ENCODE measurements around the gene IPO7.
A peak's percentile ranks its signal among the peaks of the same experiment; 100 is the strongest.

IPO7 gene

DNA sequence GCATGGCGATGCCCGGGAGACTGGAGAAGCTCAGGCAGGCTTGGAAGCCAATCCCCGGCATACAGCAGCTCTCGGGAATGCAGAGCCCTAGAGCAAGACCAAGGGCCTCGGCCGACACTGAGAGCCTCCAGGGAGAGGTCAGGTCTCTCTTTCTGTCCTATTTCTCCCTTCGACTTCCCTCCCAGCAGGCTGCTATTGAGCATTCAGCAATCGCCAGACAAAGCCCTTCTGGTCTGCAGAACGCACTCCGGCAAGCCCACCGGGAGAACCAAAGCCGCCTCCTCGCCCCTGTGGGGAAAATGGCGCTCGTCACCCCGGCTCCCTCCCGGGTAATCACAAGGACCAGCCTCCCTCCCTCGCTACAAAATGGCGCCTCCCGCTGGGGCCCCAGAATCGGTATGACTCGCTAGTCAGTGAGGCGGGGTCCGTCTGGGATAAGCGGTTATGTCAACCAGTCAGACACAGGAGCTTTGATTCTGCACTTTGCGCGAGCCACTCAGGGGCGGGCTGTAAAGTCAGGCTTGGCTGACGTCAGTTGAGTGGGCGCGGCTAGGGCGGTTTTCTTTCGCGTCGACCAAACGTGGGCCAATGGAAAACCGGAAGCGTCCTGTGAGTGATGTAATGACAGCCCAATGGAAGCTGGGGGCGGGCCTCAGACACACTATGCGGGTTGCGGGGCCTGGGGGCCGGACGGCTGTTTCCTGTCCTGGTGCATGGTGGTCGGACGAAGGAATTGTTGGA, 76.0 kb downstream of the IPO7 start, which contains the start of gene ZNF143:
ZNF143 (plus strand) TSS at position 691 of the 741 bp plus-strand sequence. CDS start 10,297 bp downstream, outside the sequence.
- Histone ChIP-seq H3K9me3 (ENCODE audit: control insufficient read depth, insufficient read depth, low read depth, low read length) (no peaks in the 10 kb centered on the region), H3K4me1 (ENCODE audit: control insufficient read depth, insufficient read depth, low read length) (no peaks in the 10 kb centered on the region), H3K36me3 (ENCODE audit: control insufficient read depth in 2 of 2, insufficient read depth in 1 of 2, low read length in 2 of 2) (no peaks in the 10 kb centered on the region), H3K27ac (ENCODE audit: extremely low read depth, low read depth, low read length) (peak within 1 kb of the TSS; percentile 88), H3K4me3 (ENCODE audit: low read depth, low read length) (peak within 1 kb of the TSS; percentile 93)
- CTCF ChIA-PET = interaction anchor here (0.6 to 1.5 kb wide), 6 partner anchors 11 to 626 kb away, joined by 3 to 6 read pairs (median 4); no protein-coding TSS in a partner anchor
- POLR2A ChIA-PET = interaction anchor here (0.5 to 4.3 kb wide), 55 partner anchors 9 to 1348 kb away, joined by 3 to 32 read pairs (median 4); partner anchors contain the start of genes ADM, EIF4G2, IPO7 and NRIP3
- TF ChIP-seq ZSCAN30 (tag by site-specific recombination; IDR thresholded peaks at IDR 0.05) (0 out of 2 replicates have a peak, but pooled peaks have one; percentile 36), ZNF473 (tag by site-specific recombination; IDR thresholded peaks at IDR 0.05) (no peak), YY1 (tag by site-specific recombination; IDR thresholded peaks at IDR 0.05) (peak; percentile 96), ZNF350 (tag by site-specific recombination; IDR thresholded peaks at IDR 0.05) (no peak), ZBTB17 (tag by site-specific recombination; IDR thresholded peaks at IDR 0.05) (peak; percentile 87), SP3 (tag by site-specific recombination; IDR thresholded peaks at IDR 0.05) (peak; percentile 98), ZNF585B (tag by site-specific recombination; IDR thresholded peaks at IDR 0.05) (no peak), ZNF324 (tag by site-specific recombination; IDR thresholded peaks at IDR 0.05) (no peak), ZNF10 (tag by site-specific recombination; IDR thresholded peaks at IDR 0.05) (no peak), ZNF391 (tag by site-specific recombination; IDR thresholded peaks at IDR 0.05; ENCODE audit: borderline replicate concordance, low read depth) (no peak; the same call in 1 of the 2 replicates), ZBTB21 (tag by site-specific recombination; IDR thresholded peaks at IDR 0.05) (peak; percentile 72; the same call in 1 of the 2 replicates), ZNF654 (tag by site-specific recombination; IDR thresholded peaks at IDR 0.05; ENCODE audit: low read depth) (no peak), ZNF426 (tag by site-specific recombination; IDR thresholded peaks at IDR 0.05) (no peak), KLF10 (tag by site-specific recombination; IDR thresholded peaks at IDR 0.05) (peak; percentile 83), ZFHX2 (tag by site-specific recombination; conservative IDR thresholded peaks at IDR 0.05) (peak; percentile 73), TRIM28 (IDR thresholded peaks at IDR 0.05; ENCODE audit: borderline replicate concordance, low read length) (0 out of 2 replicates have a peak, but pooled peaks have one; percentile 7), ZNF335 (tag by site-specific recombination; conservative IDR thresholded peaks at IDR 0.05) (peak; percentile 77), ZNF2 (tag by site-specific recombination; IDR thresholded peaks at IDR 0.05) (0 out of 2 replicates have a peak, but pooled peaks have one; percentile 22), ZNF132 (tag by site-specific recombination; IDR thresholded peaks at IDR 0.05; ENCODE audit: borderline replicate concordance) (no peak), ZNF76 (tag by site-specific recombination; IDR thresholded peaks at IDR 0.05; ENCODE audit: borderline replicate concordance, low read depth) (peak; percentile 95), ZNF514 (tag by site-specific recombination; IDR thresholded peaks at IDR 0.05) (no peak), KLF8 (tag by site-specific recombination; IDR thresholded peaks at IDR 0.05) (peak; percentile 81; the same call in 1 of the 2 replicates)
- TF ChIP-seq, protein P1, sequence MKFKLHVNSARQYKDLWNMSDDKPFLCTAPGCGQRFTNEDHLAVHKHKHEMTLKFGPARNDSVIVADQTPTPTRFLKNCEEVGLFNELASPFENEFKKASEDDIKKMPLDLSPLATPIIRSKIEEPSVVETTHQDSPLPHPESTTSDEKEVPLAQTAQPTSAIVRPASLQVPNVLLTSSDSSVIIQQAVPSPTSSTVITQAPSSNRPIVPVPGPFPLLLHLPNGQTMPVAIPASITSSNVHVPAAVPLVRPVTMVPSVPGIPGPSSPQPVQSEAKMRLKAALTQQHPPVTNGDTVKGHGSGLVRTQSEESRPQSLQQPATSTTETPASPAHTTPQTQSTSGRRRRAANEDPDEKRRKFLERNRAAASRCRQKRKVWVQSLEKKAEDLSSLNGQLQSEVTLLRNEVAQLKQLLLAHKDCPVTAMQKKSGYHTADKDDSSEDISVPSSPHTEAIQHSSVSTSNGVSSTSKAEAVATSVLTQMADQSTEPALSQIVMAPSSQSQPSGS (tag by site-specific recombination; IDR thresholded peaks at IDR 0.05; ENCODE audit: low read depth) = peak; percentile 98
- TF ChIP-seq, protein P2, sequence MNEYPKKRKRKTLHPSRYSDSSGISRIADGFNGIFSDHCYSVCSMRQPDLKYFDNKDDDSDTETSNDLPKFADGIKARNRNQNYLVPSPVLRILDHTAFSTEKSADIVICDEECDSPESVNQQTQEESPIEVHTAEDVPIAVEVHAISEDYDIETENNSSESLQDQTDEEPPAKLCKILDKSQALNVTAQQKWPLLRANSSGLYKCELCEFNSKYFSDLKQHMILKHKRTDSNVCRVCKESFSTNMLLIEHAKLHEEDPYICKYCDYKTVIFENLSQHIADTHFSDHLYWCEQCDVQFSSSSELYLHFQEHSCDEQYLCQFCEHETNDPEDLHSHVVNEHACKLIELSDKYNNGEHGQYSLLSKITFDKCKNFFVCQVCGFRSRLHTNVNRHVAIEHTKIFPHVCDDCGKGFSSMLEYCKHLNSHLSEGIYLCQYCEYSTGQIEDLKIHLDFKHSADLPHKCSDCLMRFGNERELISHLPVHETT (tag by site-specific recombination; IDR thresholded peaks at IDR 0.05) = peak; percentile 88; the same call in 1 of the 2 replicates
- TF ChIP-seq, protein P3, sequence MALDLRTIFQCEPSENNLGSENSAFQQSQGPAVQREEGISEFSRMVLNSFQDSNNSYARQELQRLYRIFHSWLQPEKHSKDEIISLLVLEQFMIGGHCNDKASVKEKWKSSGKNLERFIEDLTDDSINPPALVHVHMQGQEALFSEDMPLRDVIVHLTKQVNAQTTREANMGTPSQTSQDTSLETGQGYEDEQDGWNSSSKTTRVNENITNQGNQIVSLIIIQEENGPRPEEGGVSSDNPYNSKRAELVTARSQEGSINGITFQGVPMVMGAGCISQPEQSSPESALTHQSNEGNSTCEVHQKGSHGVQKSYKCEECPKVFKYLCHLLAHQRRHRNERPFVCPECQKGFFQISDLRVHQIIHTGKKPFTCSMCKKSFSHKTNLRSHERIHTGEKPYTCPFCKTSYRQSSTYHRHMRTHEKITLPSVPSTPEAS (tag by site-specific recombination; IDR thresholded peaks at IDR 0.05) = no peak
- TF ChIP-seq, protein P4, sequence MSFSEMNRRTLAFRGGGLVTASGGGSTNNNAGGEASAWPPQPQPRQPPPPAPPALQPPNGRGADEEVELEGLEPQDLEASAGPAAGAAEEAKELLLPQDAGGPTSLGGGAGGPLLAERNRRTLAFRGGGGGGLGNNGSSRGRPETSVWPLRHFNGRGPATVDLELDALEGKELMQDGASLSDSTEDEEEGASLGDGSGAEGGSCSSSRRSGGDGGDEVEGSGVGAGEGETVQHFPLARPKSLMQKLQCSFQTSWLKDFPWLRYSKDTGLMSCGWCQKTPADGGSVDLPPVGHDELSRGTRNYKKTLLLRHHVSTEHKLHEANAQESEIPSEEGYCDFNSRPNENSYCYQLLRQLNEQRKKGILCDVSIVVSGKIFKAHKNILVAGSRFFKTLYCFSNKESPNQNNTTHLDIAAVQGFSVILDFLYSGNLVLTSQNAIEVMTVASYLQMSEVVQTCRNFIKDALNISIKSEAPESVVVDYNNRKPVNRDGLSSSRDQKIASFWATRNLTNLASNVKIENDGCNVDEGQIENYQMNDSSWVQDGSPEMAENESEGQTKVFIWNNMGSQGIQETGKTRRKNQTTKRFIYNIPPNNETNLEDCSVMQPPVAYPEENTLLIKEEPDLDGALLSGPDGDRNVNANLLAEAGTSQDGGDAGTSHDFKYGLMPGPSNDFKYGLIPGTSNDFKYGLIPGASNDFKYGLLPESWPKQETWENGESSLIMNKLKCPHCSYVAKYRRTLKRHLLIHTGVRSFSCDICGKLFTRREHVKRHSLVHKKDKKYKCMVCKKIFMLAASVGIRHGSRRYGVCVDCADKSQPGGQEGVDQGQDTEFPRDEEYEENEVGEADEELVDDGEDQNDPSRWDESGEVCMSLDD (tag by site-specific recombination; IDR thresholded peaks at IDR 0.05) = peak; percentile 35; the same call in 1 of the 2 replicates
- TF ChIP-seq, protein P5, sequence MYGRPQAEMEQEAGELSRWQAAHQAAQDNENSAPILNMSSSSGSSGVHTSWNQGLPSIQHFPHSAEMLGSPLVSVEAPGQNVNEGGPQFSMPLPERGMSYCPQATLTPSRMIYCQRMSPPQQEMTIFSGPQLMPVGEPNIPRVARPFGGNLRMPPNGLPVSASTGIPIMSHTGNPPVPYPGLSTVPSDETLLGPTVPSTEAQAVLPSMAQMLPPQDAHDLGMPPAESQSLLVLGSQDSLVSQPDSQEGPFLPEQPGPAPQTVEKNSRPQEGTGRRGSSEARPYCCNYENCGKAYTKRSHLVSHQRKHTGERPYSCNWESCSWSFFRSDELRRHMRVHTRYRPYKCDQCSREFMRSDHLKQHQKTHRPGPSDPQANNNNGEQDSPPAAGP (tag by site-specific recombination; IDR thresholded peaks at IDR 0.05) = peak; percentile 58; the same call in 1 of the 2 replicates
- TF ChIP-seq, protein P6, sequence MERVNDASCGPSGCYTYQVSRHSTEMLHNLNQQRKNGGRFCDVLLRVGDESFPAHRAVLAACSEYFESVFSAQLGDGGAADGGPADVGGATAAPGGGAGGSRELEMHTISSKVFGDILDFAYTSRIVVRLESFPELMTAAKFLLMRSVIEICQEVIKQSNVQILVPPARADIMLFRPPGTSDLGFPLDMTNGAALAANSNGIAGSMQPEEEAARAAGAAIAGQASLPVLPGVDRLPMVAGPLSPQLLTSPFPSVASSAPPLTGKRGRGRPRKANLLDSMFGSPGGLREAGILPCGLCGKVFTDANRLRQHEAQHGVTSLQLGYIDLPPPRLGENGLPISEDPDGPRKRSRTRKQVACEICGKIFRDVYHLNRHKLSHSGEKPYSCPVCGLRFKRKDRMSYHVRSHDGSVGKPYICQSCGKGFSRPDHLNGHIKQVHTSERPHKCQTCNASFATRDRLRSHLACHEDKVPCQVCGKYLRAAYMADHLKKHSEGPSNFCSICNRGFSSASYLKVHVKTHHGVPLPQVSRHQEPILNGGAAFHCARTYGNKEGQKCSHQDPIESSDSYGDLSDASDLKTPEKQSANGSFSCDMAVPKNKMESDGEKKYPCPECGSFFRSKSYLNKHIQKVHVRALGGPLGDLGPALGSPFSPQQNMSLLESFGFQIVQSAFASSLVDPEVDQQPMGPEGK (tag by site-specific recombination; IDR thresholded peaks at IDR 0.05) = peak; percentile 58

Data from HEK293 (cell line).